ENCODE results near the gene PADI4.
"Not testable (repeated sequence)": the region's sequence is repeated elsewhere in the genome, so short reads cannot be mapped to it uniquely, and the experiment has no call there.

The PADI4 gene

DNA sequence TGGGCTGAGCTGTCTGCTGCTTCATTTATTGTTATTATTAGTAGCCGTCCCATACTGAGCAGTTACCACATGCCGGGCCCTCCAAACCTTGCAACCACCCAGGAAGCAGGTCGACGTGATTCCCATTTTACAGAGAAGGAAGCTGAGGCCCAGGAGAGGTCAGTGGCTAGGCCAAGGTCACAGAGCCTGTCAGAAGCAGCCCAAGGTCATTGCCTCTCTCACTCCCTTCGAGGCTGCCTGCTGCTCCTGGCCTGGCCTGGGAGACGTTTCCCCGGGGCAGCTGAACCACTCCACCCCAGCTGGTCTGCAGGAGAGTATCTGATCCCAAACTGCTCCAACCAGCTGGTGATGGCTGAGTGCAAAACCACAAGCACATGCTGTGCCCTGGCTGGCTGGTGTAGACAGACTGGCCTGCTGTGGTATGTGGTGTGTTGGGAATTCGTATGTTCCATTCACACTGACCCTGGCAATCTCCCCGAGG is 6.5 kb downstream of the PADI4 start:
- DNase-seq: no peak

GRCh38 chr1:17315542-17316130 is 7.6 kb downstream of the PADI4 start:
- no peak for DNase-seq

- no peak for DNase-seq
These were observed 8.7 kb downstream of the PADI4 start for GRCh38 chr1:17316704-17317103.

GRCh38 chr1:17318262-17318661 is 10.3 kb downstream of the PADI4 start:
- DNase-seq: no peak

DNA sequence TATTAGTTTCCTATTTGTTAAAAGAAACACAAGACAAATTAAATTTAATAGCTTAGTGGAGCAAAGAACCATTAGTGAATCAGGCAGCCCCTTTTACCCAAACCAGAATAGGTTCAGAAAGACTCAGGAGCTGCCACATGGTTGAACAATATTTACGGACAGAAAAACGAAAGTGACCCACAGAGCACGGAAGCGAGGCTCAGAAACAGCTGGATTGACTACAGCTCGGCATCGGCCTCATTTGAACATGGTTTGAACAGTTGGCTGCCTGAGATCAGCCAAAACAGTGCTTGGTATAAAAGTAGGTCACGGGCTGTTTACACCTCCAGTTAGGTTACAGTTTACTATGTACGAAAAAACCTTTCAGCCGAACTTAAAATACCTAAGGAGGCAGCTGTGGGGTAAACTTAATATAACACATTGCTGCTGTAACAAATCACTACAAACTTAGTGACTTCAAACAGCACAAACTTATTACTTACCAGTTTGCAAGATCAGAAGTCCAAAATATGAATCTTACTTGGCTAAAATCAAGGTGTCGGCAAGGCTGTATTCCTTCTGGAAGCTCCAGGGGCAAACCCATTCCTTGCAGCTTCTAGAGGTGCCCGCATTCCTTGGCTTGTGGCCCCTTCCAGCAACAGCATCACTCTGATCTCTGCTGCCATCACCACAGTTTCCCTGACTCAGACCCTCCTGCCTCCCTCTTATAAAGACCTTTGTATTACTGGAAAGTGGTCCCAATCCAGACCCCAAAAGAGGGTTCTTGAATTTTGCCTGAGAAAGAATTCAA is 11.8 kb downstream of the PADI4 start:
- no peak for DNase-seq

GRCh38 chr1:17321857-17322390 is 13.9 kb downstream of the PADI4 start:
- not testable (repeated sequence) for DNase-seq

DNA sequence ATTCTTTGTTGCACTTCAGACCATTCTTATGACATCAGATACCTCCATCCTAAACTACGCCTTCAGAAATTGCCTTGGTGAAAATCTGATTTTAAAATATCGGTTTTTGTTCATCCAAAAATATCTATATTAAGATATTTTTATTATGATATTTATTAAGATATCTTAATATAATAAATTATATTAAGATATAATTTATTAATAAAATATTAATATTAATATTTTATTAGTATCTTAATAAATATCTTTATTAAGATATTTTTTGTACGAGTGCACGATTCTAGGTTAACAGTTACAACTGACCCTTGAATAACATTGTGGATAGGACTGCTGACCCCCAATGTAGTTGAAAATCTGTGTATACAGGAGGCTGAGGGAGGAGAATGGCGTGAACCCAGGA is 20.9 kb downstream of the PADI4 start:
- DNase-seq: no peak

DNA sequence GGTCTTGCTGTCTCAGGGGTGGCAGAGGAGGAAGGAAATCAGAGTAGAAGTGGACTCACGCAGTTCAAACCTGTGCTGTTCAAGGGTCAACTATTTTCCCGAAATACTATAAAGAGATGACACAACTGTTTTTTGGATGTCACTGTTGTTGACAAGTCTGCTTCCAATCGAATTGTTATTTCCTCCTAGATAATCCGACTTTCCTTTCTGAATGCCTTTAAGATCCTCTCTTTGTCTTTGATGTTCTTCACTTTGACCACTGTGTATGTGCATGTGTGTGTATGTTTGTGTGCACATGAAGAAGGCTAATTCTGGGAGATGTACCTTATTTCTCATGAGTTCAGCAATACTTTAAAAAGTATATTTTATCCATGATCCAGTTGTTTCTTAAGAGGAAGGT is 21.6 kb downstream of the PADI4 start:
- no peak for DNase-seq

DNA sequence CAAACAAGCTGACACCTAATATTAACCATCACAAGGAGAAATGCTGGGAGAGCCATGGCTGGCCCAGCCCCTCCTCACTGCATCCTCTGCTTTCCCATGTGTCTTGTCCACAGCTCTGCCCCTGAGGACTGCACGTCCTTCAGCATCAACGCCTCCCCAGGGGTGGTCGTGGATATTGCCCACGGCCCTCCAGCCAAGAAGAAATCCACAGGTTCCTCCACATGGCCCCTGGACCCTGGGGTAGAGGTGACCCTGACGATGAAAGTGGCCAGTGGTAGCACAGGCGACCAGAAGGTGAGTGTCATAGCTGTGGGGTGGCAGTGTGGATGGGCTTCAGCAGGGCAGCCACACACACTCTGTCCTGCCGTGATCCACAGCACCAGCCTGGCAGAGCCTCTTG is 22.9 kb downstream of the PADI4 start:
- DNase-seq: no peak

DNA sequence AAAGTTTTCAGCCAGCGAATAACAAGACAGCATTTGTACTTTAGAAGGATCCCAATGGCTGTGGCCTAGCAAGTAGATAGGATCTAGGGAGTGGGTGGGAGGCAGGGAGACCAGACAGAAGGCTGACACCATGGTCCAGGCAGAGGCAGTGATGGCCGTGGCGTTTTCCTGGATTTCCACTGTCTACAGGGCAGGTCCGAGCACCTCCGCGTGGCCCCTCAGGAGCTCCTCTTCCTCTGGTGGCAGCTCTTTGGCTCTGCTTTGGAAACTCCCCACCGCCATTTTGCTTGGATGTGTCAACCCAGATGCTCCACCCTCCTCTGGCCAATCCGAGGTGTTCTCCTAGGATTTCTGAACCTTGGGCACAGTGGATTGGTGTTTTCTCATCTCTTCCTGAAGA is 25.1 kb downstream of the PADI4 start:
- DNase-seq: no peak

- DNase-seq: peak; percentile 56
These were observed 28.1 kb downstream of the PADI4 start for GRCh38 chr1:17335821-17336710.

DNA sequence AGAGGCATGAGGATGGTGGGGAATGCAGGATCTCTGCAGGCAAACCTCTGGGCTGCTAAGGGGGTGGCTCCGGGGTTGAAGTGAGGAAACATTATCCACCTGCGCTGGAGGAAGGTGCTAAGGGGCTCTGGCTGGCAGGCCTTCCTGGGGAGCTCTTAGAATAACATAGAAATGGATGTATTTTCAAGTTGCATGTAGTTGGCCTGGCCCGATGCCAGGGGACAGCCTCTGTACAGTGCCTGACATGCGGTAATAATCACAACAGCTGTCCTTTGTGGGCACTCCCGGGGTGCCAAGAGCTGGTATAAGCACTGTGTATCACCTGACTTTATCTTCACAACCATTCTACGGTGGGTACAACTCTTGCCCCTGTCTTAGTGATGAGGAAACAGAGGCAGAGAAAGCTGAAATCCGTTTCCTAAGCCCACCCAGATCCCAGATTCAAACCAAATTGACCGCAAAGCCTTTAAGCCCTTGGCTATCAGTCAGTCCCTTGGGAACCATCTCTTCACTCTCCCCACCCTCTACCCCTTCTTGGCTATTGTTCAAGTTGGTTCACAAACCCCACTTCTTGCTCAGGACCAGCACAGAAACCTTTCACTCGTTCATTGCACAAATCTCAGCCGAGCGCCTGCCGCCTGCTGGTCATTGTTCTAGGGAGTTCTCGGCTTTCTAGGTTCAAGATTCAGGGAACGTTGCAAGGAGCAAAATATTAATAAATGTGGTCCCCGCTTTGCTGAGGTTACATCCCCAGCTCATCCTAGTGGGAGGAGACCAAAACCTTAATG is 30.9 kb downstream of the PADI4 start:
- no peak for DNase-seq

GRCh38 chr1:17339521-17339920 is 31.5 kb downstream of the PADI4 start:
- no peak for DNase-seq

GRCh38 chr1:17340358-17340757 is 32.4 kb downstream of the PADI4 start:
- DNase-seq: no peak

- no peak for DNase-seq
These were observed 34.0 kb downstream of the PADI4 start for GRCh38 chr1:17342014-17342441.

- not testable (repeated sequence) for DNase-seq
These were observed 37.5 kb downstream of the PADI4 start for GRCh38 chr1:17345506-17345905.

DNA sequence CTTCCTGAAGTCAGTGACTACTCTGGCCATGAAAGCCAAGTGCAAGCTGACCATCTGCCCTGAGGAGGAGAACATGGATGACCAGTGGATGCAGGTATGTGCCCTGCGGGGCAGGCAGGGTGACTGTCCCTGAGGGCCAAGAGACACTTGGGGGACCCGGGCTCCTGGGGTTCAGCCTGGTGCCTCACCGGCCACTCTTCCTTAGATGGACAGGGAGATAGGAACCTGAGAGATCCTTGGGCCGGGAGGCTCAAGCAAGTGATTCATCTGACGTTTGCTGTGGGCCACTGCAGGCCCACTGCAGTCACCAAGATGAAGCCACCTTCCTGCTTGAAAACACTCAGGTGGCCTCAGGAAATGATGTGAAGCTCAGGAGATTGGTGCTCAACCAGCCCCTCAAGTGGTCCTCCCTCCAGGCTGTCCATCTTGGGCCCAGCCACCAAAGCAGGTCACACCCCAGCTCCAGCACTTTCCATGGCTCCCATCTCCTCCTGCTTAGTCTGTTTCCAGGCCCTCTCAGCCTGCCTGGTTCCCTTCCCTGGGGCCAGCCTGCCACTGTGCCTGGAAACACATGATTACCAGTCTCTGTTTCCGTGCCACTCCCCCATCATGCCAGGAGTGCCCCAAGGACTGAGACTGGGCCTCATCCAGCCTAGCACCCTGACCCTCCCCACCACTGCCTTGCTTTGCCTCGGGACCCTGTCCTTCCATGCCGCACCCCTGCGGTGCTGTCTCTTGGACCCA is 38.2 kb downstream of the PADI4 start:
- no peak for DNase-seq

DNA sequence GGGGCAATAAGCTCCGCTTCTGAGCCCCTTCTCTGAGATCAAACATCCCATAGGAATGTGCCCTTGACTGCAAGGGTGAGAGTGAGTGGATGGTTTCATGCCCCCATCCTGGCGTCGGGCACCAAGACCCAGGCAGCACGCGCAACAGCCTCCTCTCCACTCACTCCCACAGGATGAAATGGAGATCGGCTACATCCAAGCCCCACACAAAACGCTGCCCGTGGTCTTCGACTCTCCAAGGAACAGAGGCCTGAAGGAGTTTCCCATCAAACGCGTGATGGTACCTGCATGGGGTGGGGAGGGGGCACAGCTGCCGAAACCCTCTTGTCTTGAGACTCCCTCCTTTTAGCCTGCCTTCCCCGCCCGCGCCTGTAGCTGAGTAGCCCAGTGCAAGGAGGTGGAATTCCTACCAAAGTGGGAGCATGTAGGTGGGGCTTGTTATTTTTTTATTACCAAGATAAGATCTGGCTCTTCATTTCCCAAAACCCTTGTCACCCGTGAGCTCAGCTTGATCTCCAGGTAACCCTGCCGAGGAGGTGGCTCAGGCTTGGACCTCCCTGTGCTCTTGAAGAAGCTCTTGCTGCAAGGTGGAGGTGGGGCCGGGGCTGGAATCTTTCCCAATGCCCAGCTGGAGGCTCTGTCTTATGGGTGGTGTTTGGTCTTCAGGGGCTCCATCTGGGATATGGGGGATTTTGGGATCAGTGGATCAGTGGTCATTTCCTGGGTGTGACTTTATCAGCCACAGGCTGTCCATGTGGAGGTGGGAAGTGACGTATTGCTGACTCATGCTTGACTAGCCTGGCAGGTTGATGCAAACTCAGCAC is 40.0 kb downstream of the PADI4 start:
- DNase-seq: no peak

GRCh38 chr1:17348593-17349234 is 40.7 kb downstream of the PADI4 start:
- no peak for DNase-seq

DNA sequence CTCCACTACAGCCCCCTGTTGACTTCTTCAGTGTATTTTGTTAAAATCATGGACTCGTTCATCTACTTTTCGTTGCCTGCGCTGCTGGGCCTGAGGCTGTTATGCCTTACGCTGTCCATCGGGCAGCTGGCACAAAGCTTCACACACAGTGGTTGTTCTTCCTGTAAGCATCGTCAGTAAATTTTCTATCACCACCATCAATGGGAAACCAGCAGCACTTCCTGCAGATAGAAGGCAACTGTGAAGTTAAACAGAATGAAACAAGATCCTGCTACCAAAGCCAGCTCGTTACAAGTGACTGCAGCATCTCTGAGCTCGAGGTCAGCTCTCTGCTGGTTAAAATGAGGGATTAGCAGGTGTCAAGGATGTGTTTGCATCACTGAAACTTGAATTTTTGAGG is 42.1 kb downstream of the PADI4 start:
- no peak for DNase-seq

Measured in activated T-cell treated with anti-CD3 and anti-CD28 coated beads, Interleukin-2, amount 50 U/mL, for 1 hour (primary cell).